Caco-2 (cell line): ENCODE results near the gene GPR39. TPM values are rescaled to one million over a fixed set of nuclear protein-coding genes. Genes with fewer than 3 reads are reported as not detected.

Experiments
- BruUV-seq: library from RNA; stranded (reverse); fragments of 400-500 nt; replicated peaks from 2 replicates; lab custom pipeline; 2021; lab: Mats Ljungman, UMichigan
- CTCF ChIA-PET: fragments of 300-600 bp; sonication (Branson Sonifier 250); formaldehyde crosslinking; loops from one replicate; lab custom pipeline; 2022; ENCODE audit warnings: antibody characterized with exemption; lab: Charles Lee
- POLR2A ChIA-PET: fragments of 300-600 bp; sonication (Branson Sonifier 250); formaldehyde crosslinking; loops from one replicate; lab custom pipeline; 2022; ENCODE audit warnings: antibody characterized with exemption; lab: Charles Lee
- DNase-seq, 2 experiments: peaks; one replicate each; pipeline versions ENCODE4 v3.0.0 to v3.0.0-alpha.2; 2020 to 2022
- H3K27me3 ChIP-seq: replicated peaks from 2 replicates; pipeline ENCODE4 v1.6.0; 2011; ENCODE audit warnings: low read length; ENCODE audit not compliant: control insufficient read depth, insufficient read depth
- H3K36me3 ChIP-seq: 2 replicates; pipeline ENCODE4 v1.5.1; 2011; ENCODE audit warnings: low read length; ENCODE audit not compliant: control insufficient read depth, insufficient read depth
- H3K4me1 ChIP-seq: fragments of 250-450 bp; sonication (Bioruptor Pico); 2 replicates; pipeline ENCODE4 v1.5.1; 2020; ENCODE audit warnings: mild to moderate bottlenecking
- H3K4me3 ChIP-seq: 2 replicates; pipeline ENCODE4 v1.5.1; 2011; ENCODE audit warnings: low read depth, mild to moderate bottlenecking, control low read depth, low read length
- H3K9me3 ChIP-seq: fragments of 250-450 bp; sonication (Bioruptor Pico); 2 replicates; pipeline ENCODE4 v1.5.1; 2020; ENCODE audit warnings: mild to moderate bottlenecking, moderate library complexity
- H3K27ac Mint-ChIP-seq: one replicate; pipeline ENCODE4 v1.8.0; 2022; ENCODE audit warnings: mixed read lengths; ENCODE audit not compliant: unreplicated experiment
- H3K27me3 Mint-ChIP-seq: one replicate; pipeline ENCODE4 v1.8.0; 2022; ENCODE audit warnings: mixed read lengths; ENCODE audit not compliant: insufficient read depth, unreplicated experiment
- H3K36me3 Mint-ChIP-seq: one replicate; pipeline ENCODE4 v1.8.0; 2022; ENCODE audit warnings: mild to moderate bottlenecking, mixed read lengths; ENCODE audit not compliant: insufficient read depth, unreplicated experiment
- H3K4me1 Mint-ChIP-seq: one replicate; pipeline ENCODE4 v1.8.0; 2022; ENCODE audit warnings: low read depth, mixed read lengths; ENCODE audit not compliant: unreplicated experiment
- H3K4me3 Mint-ChIP-seq: one replicate; pipeline ENCODE4 v1.8.0; 2022; ENCODE audit warnings: mild to moderate bottlenecking, moderate library complexity, mixed read lengths; ENCODE audit not compliant: unreplicated experiment
- H3K9me3 Mint-ChIP-seq: one replicate; pipeline ENCODE4 v1.8.0; 2022; ENCODE audit warnings: mixed read lengths; ENCODE audit not compliant: unreplicated experiment
- CTCF ChIP-seq, 2 experiments: fragments of 200-600 bp in 1 of 2; IDR thresholded peaks; 1 replicate in 1 of 2; 2 replicates in 1 of 2; pipeline versions ENCODE4 v1.5.1 to v1.8.0; 2011 to 2022; ENCODE audit warnings: antibody characterized with exemption in 1 of 2, control low read depth in 1 of 2, inconsistent platforms in 1 of 2, low read depth in 1 of 2, low read length in 1 of 2, mild to moderate bottlenecking in 1 of 2, moderate library complexity in 1 of 2; ENCODE audit not compliant: insufficient read depth in 1 of 2, severe bottlenecking in 1 of 2, unreplicated experiment in 1 of 2
- intact Hi-C: fragments of 100-400 bp; cut with micrococcal nuclease; formaldehyde crosslinking; loops from one replicate; pipeline ENCODE4 v1.10.0; 2022; ENCODE audit not compliant: unreplicated experiment
- total RNA-seq: library from RNA; stranded (reverse); gene quantifications from 2 replicates; pipeline ENCODE4 v1.2.3, GENCODE V29; 2022

Gene GPR39
- total RNA-seq, 1 experiment from 2014 or later, result 26.8 TPM

- no TSS peak for BruUV-seq
- H3K27ac Mint-ChIP-seq, result no peak overlapping the region
- Histone ChIP-seq H3K4me1 (no peaks in the 10 kb centered on the region), H3K36me3 (no peaks in the 10 kb centered on the region; the same call in 1 of the 2 replicates), H3K4me3 (no peak overlapping the region), H3K27me3 (no peaks in the 10 kb centered on the region), H3K9me3 (peaks cover 19% of the 10 kb centered on the region)
- no peak overlapping the region for H3K4me3 Mint-ChIP-seq
- no peaks in the 10 kb centered on the region for H3K4me1 Mint-ChIP-seq
- intact Hi-C loops, result no loop called here
- peaks cover 5% of the 10 kb centered on the region for H3K36me3 Mint-ChIP-seq
- no peak for DNase-seq
- POLR2A ChIA-PET, result no interaction called here
- CTCF ChIA-PET, result no interaction called here
- H3K27me3 Mint-ChIP-seq, result no peaks in the 10 kb centered on the region
- no peak for TF ChIP-seq CTCF (IDR thresholded peaks at IDR 0.05; ENCODE audit: insufficient read depth in 1 of 2, low read depth in 1 of 2, low read length in 1 of 2, severe bottlenecking in 1 of 2, unreplicated experiment in 1 of 2)
- H3K9me3 Mint-ChIP-seq, result peaks cover 15% of the 10 kb centered on the region
Observed at GRCh38 chr2:132468821-132469675, 52.4 kb downstream of the GPR39 start.

GRCh38 chr2:132470746-132471145 lies 54.1 kb downstream of the GPR39 start:
- POLR2A ChIA-PET, result no interaction called here
- peaks cover 2% of the 10 kb centered on the region for H3K9me3 Mint-ChIP-seq
- H3K36me3 ChIP-seq, result no peaks in the 10 kb centered on the region; the same call in none of the 2 replicates
- H3K9me3 ChIP-seq, result peaks cover 19% of the 10 kb centered on the region
- no peak overlapping the region for H3K4me3 ChIP-seq
- H3K27me3 ChIP-seq, result no peaks in the 10 kb centered on the region
- no TSS peak for BruUV-seq
- H3K27me3 Mint-ChIP-seq, result no peaks in the 10 kb centered on the region
- H3K36me3 Mint-ChIP-seq, result peaks cover 6% of the 10 kb centered on the region
- intact Hi-C loops, result no loop called here
- DNase-seq, result no peak
- H3K27ac Mint-ChIP-seq, result no peak overlapping the region
- no peaks in the 10 kb centered on the region for H3K4me1 ChIP-seq
- TF ChIP-seq CTCF (IDR thresholded peaks at IDR 0.05; ENCODE audit: insufficient read depth in 1 of 2, low read depth in 1 of 2, low read length in 1 of 2, severe bottlenecking in 1 of 2, unreplicated experiment in 1 of 2), result no peak
- no peaks in the 10 kb centered on the region for H3K4me1 Mint-ChIP-seq
- H3K4me3 Mint-ChIP-seq, result no peak overlapping the region
- CTCF ChIA-PET, result no interaction called here

- CTCF ChIA-PET, result no interaction called here
- no peak overlapping the region for H3K4me3 ChIP-seq
- no TSS peak for BruUV-seq
- H3K4me1 Mint-ChIP-seq, result no peaks in the 10 kb centered on the region
- no peaks in the 10 kb centered on the region; the same call in 1 of the 2 replicates for H3K9me3 ChIP-seq
- H3K27me3 ChIP-seq, result no peaks in the 10 kb centered on the region
- DNase-seq, result no peak
- POLR2A ChIA-PET, result interaction anchor here (0.6 kb wide), 1 partner anchor 924 kb away, joined by 6 read pairs; no protein-coding TSS in a partner anchor
- H3K4me1 ChIP-seq, result no peaks in the 10 kb centered on the region
- H3K27me3 Mint-ChIP-seq, result no peaks in the 10 kb centered on the region
- H3K4me3 Mint-ChIP-seq, result no peak overlapping the region
- H3K36me3 ChIP-seq, result no peaks in the 10 kb centered on the region; the same call in 1 of the 2 replicates
- H3K9me3 Mint-ChIP-seq, result no peaks in the 10 kb centered on the region
- peaks cover 11% of the 10 kb centered on the region for H3K36me3 Mint-ChIP-seq
- intact Hi-C loops, result no loop called here
- H3K27ac Mint-ChIP-seq, result no peak overlapping the region
- TF ChIP-seq CTCF (IDR thresholded peaks at IDR 0.05; ENCODE audit: insufficient read depth in 1 of 2, low read depth in 1 of 2, low read length in 1 of 2, severe bottlenecking in 1 of 2, unreplicated experiment in 1 of 2), result no peak
Observed at GRCh38 chr2:132473174-132473883, 56.7 kb downstream of the GPR39 start.
